ENCODE results near the gene KCNK4.

KCNK4 gene

DNA sequence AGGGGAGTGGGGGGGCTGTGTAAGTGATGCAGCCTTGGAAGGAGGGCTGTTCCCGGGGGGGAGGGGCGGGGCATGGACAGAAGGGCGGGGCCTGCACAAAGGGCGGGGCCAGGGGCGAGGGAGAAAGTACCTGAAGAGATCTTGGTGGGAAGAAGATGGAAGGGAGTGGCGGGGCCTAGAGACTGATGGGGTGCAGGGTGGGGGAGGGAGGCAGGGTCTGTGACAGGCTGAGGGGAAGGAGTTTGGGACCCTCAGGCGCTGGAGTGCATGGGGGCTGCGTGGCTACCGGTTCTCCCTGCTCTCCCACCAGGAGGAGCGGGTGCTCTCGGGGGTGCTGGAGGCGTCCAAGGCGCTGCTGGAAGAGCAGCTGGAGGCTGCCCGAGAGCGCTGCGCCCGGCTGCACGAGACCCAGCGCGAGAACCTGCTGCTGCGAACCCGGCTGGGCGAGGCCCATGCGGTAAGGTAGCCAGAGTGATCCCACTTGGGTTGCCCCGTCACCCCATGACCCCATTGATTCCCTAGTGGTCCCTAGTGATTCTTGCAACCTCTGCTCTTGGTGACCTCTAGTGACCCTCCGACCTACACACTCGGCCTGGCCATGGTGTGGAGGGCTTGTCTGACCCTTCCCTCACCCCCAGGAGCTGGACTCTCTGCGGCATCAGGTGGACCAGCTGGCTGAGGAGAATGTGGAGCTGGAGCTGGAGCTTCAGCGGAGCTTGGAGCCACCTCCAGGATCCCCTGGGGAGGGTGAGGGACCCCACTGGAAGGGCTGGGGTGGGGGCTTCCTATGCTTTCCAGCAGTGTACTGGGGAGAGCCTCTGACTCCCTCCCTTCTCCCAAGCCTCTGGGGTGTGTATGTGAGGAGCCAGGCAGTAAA lies 52.0 kb downstream of the KCNK4 start:
- DNase-seq (ENCODE audit: low read depth in 2 of 3, low spot score in 1 of 3): no peak

GRCh38 chr11:64343767-64344559 lies 52.9 kb downstream of the KCNK4 start:
- DNase-seq (ENCODE audit: low read depth in 2 of 3, low spot score in 1 of 3): no peak

DNA sequence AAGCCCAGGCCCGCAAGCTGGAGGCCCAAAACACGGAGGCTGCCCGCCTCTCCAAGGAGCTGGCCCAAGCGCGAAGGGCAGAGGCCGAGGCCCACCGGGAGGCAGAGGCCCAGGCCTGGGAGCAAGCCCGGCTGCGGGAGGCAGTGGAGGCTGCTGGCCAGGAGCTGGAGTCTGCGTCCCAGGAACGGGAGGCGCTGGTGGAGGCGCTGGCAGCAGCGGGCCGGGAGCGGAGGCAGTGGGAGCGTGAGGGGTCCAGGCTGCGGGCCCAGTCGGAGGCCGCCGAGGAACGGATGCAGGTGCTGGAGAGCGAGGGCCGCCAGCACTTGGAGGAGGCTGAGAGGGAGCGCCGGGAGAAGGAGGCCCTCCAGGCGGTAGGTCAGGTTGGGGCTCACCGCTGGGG lies 53.7 kb downstream of the KCNK4 start:
- no peak for DNase-seq (ENCODE audit: low read depth in 2 of 3, low spot score in 1 of 3)

GRCh38 chr11:64347193-64347867 lies 56.2 kb downstream of the KCNK4 start:
- DNase-seq (ENCODE audit: low read depth in 2 of 3, low spot score in 1 of 3): no peak

DNA sequence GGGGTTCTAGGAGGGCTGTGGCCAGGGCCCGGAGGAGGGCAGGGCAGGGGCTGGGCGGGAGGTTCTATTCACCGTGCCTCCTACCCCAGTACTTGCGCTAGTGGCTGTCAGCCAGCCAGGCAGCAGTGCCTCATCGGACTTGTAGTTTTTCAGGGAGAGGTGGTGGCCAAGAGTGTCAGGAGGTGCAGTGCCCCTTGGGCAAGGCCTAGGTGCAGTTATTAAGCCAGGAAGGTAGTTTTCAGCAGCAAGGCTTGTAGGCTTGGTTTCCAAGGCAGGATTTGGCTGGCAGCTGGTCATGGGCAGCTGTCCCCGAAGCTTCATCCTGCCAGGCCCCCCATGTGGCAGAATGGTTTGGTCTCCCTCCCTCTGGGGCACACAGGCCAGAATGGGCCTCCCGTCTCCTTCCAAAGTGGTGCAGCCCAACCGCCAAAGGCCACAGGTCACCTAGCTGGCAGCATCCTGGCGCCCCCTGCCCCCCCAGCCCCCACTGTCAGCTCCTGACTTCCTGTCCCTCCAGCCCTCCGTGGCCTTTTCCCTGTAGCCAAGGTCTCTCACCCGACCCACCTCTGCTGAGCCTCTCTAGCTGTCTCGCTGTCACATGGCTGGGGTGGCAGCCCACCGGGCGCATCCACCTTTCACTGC lies 57.4 kb downstream of the KCNK4 start:
- DNase-seq (ENCODE audit: low read depth in 2 of 3, low spot score in 1 of 3): no peak

DNA sequence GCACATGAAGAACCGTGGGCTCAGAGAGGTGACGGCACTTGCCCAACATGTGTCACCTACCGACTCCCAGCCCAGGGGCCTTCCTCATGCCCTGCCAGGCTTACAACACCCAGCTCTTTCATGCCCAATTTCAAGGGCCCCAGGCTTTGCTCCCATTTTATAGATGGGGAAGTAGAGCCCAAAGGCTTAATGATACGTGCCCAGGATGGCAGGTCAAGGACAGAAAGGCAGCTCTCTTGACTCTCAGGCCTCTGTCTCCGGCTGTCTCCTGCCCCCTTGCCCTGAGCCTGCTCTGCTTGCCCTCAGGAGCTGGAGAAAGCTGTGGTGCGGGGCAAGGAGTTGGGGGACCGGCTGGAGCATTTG lies 57.9 kb downstream of the KCNK4 start:
- no peak for DNase-seq (ENCODE audit: low read depth in 2 of 3, low spot score in 1 of 3)

DNA sequence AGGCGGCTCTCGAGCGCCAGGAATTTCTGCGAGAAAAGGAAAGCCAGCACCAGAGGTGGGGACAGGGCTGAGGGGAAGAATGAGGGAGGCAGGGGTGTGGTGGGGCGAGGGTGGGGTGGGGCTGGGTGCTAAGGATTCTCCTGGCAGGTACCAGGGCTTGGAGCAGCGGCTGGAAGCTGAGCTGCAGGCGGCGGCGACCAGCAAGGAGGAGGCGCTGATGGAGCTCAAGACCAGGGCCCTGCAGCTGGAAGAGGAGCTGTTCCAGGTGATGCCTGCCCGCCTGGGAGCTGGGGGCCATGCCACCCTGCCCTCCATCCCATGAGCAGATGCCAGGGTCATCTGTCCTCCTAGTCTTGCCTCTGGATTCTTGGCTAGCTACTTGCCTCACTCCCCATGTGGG lies 58.3 kb downstream of the KCNK4 start:
- no peak for DNase-seq (ENCODE audit: low read depth in 2 of 3, low spot score in 1 of 3)

Data from stimulated activated CD4-positive, alpha-beta T cell treated with anti-CD3 and anti-CD28 coated beads, Interleukin-12 subunit alpha, Interleukin-12 subunit beta, amount 100 ng/mL, for 48 hours (primary cell).